Transverse colon (tissue), 4 donors: Measurements from ENCODE around the gene PMM1.
A peak's percentile ranks its signal among the peaks of the same experiment; 100 is the strongest.

Experiments used
- EP300 ChIP-seq: sonication (generic); formaldehyde crosslinking; IDR thresholded peaks from one replicate; pipeline ENCODE4 v1.6.1; 2017; ENCODE audit warnings: antibody characterized with exemption, low read depth
- POLR2A ChIP-seq: fragments of 450-650 bp; IDR thresholded peaks from one replicate; pipeline ENCODE4 v1.6.1; 2016; ENCODE audit warnings: antibody characterized with exemption, mild to moderate bottlenecking, moderate library complexity
- POLR2AphosphoS5 ChIP-seq, 3 donors: sonication (generic); formaldehyde crosslinking; IDR thresholded peaks; one replicate each; pipeline ENCODE4 v1.6.1; 2016; ENCODE audit warnings: antibody characterized with exemption in 3 of 3
- TF ChIP-seq, protein P1 (sequence below), 5 experiments: fragments of 200-600 bp in 3 of 5; fragments of 450-650 bp in 2 of 5; sonication (generic) in 3 of 5; IDR thresholded peaks; 1 replicate in 2 of 5; 2 replicates in 3 of 5; pipeline ENCODE4 v1.5.1; 2016 to 2017; ENCODE audit warnings: antibody characterized with exemption in 5 of 5, inconsistent platforms in 3 of 5, mild to moderate bottlenecking in 2 of 5, moderate library complexity in 1 of 5

DNA sequence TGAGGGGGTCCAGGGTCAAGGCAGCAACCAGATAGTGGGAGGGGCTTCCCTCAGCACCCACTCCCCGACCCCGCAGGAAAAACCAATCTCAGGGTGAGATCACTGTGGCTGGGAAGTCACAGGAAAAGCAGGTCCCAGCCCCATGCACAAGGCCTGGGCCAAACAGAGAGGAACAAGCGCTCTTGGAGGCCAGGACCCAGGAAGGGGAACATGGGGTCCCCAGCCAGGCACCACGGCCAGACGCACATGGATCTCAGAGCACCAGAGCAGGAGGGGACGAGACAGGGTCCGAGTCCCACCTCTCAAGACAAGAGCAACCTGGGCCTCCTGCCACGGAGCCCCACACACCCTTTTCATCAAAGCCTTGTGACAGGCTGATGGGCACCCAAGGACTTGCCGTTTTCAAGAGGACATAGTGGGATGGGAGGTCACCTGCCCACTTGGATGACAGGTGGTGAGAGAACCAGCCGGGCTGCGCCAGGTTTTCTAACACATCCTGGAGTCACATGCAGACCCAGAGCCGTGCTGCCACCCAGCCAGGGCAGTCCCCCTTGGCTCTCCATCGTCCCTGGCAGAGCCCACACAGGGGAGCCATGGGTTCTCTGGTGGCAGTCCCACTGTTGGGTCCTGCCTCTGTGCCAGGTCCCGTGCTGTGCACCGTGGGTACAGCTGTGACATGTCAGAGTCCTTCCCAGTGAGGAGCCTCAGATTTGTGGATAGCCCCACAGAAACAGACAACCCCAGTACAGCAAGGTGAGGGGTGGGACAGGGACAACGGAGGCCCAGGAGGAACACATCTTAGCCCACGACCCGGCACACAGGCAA lies 58.5 kb downstream of the PMM1 start:
- TF ChIP-seq, protein P1, sequence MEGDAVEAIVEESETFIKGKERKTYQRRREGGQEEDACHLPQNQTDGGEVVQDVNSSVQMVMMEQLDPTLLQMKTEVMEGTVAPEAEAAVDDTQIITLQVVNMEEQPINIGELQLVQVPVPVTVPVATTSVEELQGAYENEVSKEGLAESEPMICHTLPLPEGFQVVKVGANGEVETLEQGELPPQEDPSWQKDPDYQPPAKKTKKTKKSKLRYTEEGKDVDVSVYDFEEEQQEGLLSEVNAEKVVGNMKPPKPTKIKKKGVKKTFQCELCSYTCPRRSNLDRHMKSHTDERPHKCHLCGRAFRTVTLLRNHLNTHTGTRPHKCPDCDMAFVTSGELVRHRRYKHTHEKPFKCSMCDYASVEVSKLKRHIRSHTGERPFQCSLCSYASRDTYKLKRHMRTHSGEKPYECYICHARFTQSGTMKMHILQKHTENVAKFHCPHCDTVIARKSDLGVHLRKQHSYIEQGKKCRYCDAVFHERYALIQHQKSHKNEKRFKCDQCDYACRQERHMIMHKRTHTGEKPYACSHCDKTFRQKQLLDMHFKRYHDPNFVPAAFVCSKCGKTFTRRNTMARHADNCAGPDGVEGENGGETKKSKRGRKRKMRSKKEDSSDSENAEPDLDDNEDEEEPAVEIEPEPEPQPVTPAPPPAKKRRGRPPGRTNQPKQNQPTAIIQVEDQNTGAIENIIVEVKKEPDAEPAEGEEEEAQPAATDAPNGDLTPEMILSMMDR (IDR thresholded peaks at IDR 0.05) = no peak
- TF ChIP-seq POLR2A (no peak), POLR2AphosphoS5 (IDR thresholded peaks at IDR 0.05) (peak in 1 of 3 donors; percentile 3), EP300 (no peak)
